SK-N-SH treated with all-trans-retinoic acid at 6 μM for 48 hours (cell line): ENCODE data around the gene COL16A1.

Source experiments
- ATAC-seq: fragments of 200-7000 bp; cut with Tn5 transposase; 3 replicates; pipeline ENCODE4 v1.9.1; 2020; ENCODE audit warnings: mild to moderate bottlenecking, moderate library complexity
- BACH2 ChIP-seq: fragments of 250-450 bp; sonication (Bioruptor Pico); IDR thresholded peaks from 2 replicates; pipeline ENCODE4 v1.9.0; 2021; ENCODE audit warnings: mild to moderate bottlenecking, borderline replicate concordance
- CSDC2 ChIP-seq: fragments of 250-450 bp; sonication (Bioruptor Pico); IDR thresholded peaks from 2 replicates; pipeline ENCODE4 v1.5.0; 2020; ENCODE audit warnings: mild to moderate bottlenecking, moderate library complexity
- CSRNP3 ChIP-seq: fragments of 250-450 bp; sonication (Bioruptor Pico); IDR thresholded peaks from 2 replicates; pipeline ENCODE4 v1.5.1; 2021; ENCODE audit warnings: mild to moderate bottlenecking, moderate library complexity
- ESRRG ChIP-seq: fragments of 250-450 bp; sonication (Bioruptor Pico); IDR thresholded peaks from 2 replicates; pipeline ENCODE4 v1.6.1; 2021; ENCODE audit warnings: mild to moderate bottlenecking
- ISL1 ChIP-seq: fragments of 250-450 bp; sonication (Bioruptor Pico); IDR thresholded peaks from 2 replicates; pipeline ENCODE4 v2.1.2; 2022; ENCODE audit warnings: mild to moderate bottlenecking, moderate library complexity
- OSR1 ChIP-seq: fragments of 250-450 bp; sonication (Bioruptor Pico); IDR thresholded peaks from 2 replicates; pipeline ENCODE4 v1.8.0; 2022; ENCODE audit warnings: moderate library complexity, mild to moderate bottlenecking, inconsistent platforms
- PATZ1 ChIP-seq: fragments of 250-450 bp; sonication (Bioruptor Pico); IDR thresholded peaks from 2 replicates; pipeline ENCODE4 v1.8.0; 2020; ENCODE audit warnings: mild to moderate bottlenecking, moderate library complexity, borderline replicate concordance
- POU6F1 ChIP-seq: fragments of 250-450 bp; sonication (Bioruptor Pico); IDR thresholded peaks from 2 replicates; pipeline ENCODE4 v1.8.0; 2021; ENCODE audit warnings: low read depth, mild to moderate bottlenecking, moderate library complexity, borderline replicate concordance
- PPARA ChIP-seq: fragments of 250-450 bp; sonication (Bioruptor Pico); IDR thresholded peaks from 2 replicates; pipeline ENCODE4 v1.5.0; 2020; ENCODE audit warnings: mild to moderate bottlenecking, borderline replicate concordance
- RARB ChIP-seq: fragments of 250-450 bp; sonication (Bioruptor Pico); IDR thresholded peaks from 2 replicates; pipeline ENCODE4 v1.8.0; 2021; ENCODE audit warnings: mild to moderate bottlenecking, moderate library complexity
- SNAI2 ChIP-seq: fragments of 250-450 bp; sonication (Bioruptor Pico); IDR thresholded peaks from 2 replicates; pipeline ENCODE4 v1.5.0; 2020; ENCODE audit warnings: mild to moderate bottlenecking, moderate library complexity
- TCF4 ChIP-seq: fragments of 250-450 bp; sonication (Bioruptor Pico); IDR thresholded peaks from 2 replicates; pipeline ENCODE4 v1.8.0; 2021; ENCODE audit warnings: mild to moderate bottlenecking, moderate library complexity, borderline replicate concordance
- TOX ChIP-seq: fragments of 250-450 bp; sonication (Bioruptor Pico); IDR thresholded peaks from 2 replicates; pipeline ENCODE4 v1.8.0; 2021; ENCODE audit warnings: mild to moderate bottlenecking, moderate library complexity, borderline replicate concordance
- ZC3H10 ChIP-seq: fragments of 250-450 bp; sonication (Bioruptor Pico); IDR thresholded peaks from 2 replicates; pipeline ENCODE4 v1.5.1; 2021; ENCODE audit warnings: mild to moderate bottlenecking, moderate library complexity
- ZFP3 ChIP-seq: fragments of 250-450 bp; sonication (Bioruptor Pico); IDR thresholded peaks from 2 replicates; pipeline ENCODE4 v1.5.0; 2020; ENCODE audit warnings: mild to moderate bottlenecking, moderate library complexity
- ZFP30 ChIP-seq: fragments of 450-650 bp; formaldehyde crosslinking; IDR thresholded peaks from 2 replicates; pipeline ENCODE4 v1.5.0; 2022; ENCODE audit warnings: mild to moderate bottlenecking, moderate library complexity
- ZNF565 ChIP-seq: fragments of 450-650 bp; formaldehyde crosslinking; conservative IDR thresholded peaks from 2 replicates; pipeline ENCODE4 v1.5.0; 2020; ENCODE audit warnings: low read depth, mild to moderate bottlenecking, moderate library complexity

COL16A1 gene

GRCh38 chr1:31653717-31654473 lies 49.9 kb downstream of the COL16A1 start (continued):
- TF ChIP-seq TOX, result no peak
- no peak for TF ChIP-seq CSDC2 (CRISPR knock-in tag)
- TF ChIP-seq RARB (CRISPR knock-in tag), result no peak
- no peak for TF ChIP-seq ISL1 (CRISPR knock-in tag)
- TF ChIP-seq ZC3H10 (CRISPR knock-in tag), result no peak
- TF ChIP-seq ESRRG (CRISPR knock-in tag), result no peak
- TF ChIP-seq ZFP30 (CRISPR knock-in tag), result no peak
- TF ChIP-seq ZNF565 (CRISPR knock-in tag), result no peak

GRCh38 chr1:31652891-31653499 lies 50.8 kb downstream of the COL16A1 start:
- no peak for TF ChIP-seq PATZ1
- TF ChIP-seq TOX, result no peak
- TF ChIP-seq ZFP3, result no peak
- no peak for TF ChIP-seq CSRNP3 (CRISPR knock-in tag)
- no peak for TF ChIP-seq TCF4 (CRISPR knock-in tag)
- TF ChIP-seq ISL1 (CRISPR knock-in tag), result no peak
- ATAC-seq, result no peak

GRCh38 chr1:31651766-31652165 lies 52.1 kb downstream of the COL16A1 start:
- ATAC-seq, result no peak
- no peak for TF ChIP-seq ZC3H10 (CRISPR knock-in tag)
- no peak for TF ChIP-seq ESRRG (CRISPR knock-in tag)
- no peak for TF ChIP-seq RARB (CRISPR knock-in tag)
- no peak for TF ChIP-seq ZNF565 (CRISPR knock-in tag)
- no peak for TF ChIP-seq POU6F1 (CRISPR knock-in tag)
- no peak for TF ChIP-seq TOX
- TF ChIP-seq CSRNP3 (CRISPR knock-in tag), result no peak
- no peak for TF ChIP-seq PPARA (CRISPR knock-in tag)
- TF ChIP-seq SNAI2 (CRISPR knock-in tag), result no peak
- no peak for TF ChIP-seq BACH2 (CRISPR knock-in tag)
- TF ChIP-seq ZFP30 (CRISPR knock-in tag), result no peak
- TF ChIP-seq ZFP3, result no peak
- no peak for TF ChIP-seq OSR1 (CRISPR knock-in tag)
- TF ChIP-seq, all 23 proteins: peak for 0

GRCh38 chr1:31651089-31651420 lies 52.8 kb downstream of the COL16A1 start:
- TF ChIP-seq PATZ1 (no peak), TCF4 (CRISPR knock-in tag) (no peak), CSRNP3 (CRISPR knock-in tag) (no peak)
- ATAC-seq, result no peak
